SJSA1 (cell line): Measurements from ENCODE around the gene PJA2. TPM values are rescaled to one million over a fixed set of nuclear protein-coding genes. Genes with fewer than 3 reads are reported as not detected.

Experiments used
- DNase-seq, 2 experiments: peaks; one replicate each; pipeline ENCODE4 v3.0.0-alpha.2; 2015 to 2020; ENCODE audit warnings: low spot score in 2 of 2, low read depth in 1 of 2
- H3K27ac ChIP-seq: fragments of 250-450 bp; sonication (Bioruptor Pico); 2 replicates; pipeline ENCODE4 v1.5.1; 2020; ENCODE audit warnings: mild to moderate bottlenecking, moderate library complexity
- H3K27me3 ChIP-seq: fragments of 250-450 bp; sonication (Bioruptor Pico); replicated peaks from 2 replicates; pipeline ENCODE4 v1.5.1; 2020; ENCODE audit warnings: mild to moderate bottlenecking, moderate library complexity
- H3K36me3 ChIP-seq: fragments of 250-450 bp; sonication (Bioruptor Pico); 2 replicates; pipeline ENCODE4 v1.5.1; 2020; ENCODE audit warnings: mild to moderate bottlenecking
- H3K4me1 ChIP-seq: fragments of 250-450 bp; sonication (Bioruptor Pico); replicated peaks from 2 replicates; pipeline ENCODE4 v1.6.1; 2021; ENCODE audit warnings: mild to moderate bottlenecking
- H3K4me3 ChIP-seq: fragments of 250-450 bp; sonication (Bioruptor Pico); 2 replicates; pipeline ENCODE4 v1.5.1; 2020; ENCODE audit warnings: mild to moderate bottlenecking
- H3K9me3 ChIP-seq: fragments of 250-450 bp; sonication (Bioruptor Pico); replicated peaks from 2 replicates; pipeline ENCODE4 v1.5.1; 2020; ENCODE audit warnings: mild to moderate bottlenecking
- total RNA-seq: library from RNA; depleted of rRNA; stranded (reverse); fragments of >200 nt; shearing (Covaris generic); gene quantifications from 2 replicates; pipeline ENCODE4 v1.2.3, GENCODE V29; 2014

Gene PJA2
- total RNA-seq, 1 experiment from 2014 or later: 160 TPM

DNA sequence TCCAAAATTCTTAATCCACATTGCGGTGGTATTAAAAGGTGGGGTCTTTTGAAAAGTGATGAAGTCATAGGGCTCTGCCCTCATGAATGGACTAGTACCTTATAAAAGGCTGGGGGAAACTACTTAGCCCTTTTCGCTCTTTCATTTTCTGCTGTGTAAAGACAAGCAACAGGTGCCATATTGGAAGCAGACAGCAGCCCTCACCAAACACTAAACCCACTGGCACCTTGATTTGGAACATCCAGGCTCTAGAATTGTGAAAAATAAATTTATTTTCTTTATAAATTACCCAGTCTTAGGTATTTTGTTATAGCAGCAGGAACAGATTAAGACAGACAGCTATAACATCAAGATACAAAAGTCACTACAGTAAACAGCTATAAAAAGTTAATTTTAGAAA is 12.8 kb downstream of the PJA2 start:
- Histone ChIP-seq H3K36me3 (peaks cover 17% of the 10 kb centered on the region), H3K27ac (no peak overlapping the region), H3K4me3 (no peak overlapping the region), H3K4me1 (peaks cover 10% of the 10 kb centered on the region), H3K27me3 (no peaks in the 10 kb centered on the region), H3K9me3 (no peaks in the 10 kb centered on the region)
- no peak for DNase-seq

DNA sequence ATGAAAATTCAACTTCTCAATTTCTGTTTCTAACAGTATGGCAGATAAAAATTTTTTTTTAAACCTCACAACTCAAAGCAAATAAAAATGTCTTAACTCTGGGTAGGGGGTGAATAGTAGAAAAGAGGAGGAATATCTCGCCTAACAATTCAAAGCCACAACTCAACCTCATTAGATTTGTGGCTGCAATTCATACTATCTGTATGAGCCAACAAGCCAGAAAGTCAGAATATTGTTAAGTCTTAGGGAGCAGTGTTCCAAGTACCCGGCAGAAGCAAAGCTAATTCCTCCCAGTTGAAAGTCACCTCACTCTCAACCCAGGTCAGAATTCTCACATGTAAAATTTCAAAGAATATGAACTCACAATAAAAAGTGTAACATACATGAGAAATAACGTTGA is 15.0 kb downstream of the PJA2 start:
- H3K27ac ChIP-seq: no peak overlapping the region
- H3K36me3 ChIP-seq: peaks cover 23% of the 10 kb centered on the region
- no peaks in the 10 kb centered on the region for H3K9me3 ChIP-seq
- H3K27me3 ChIP-seq: no peaks in the 10 kb centered on the region
- peaks cover 10% of the 10 kb centered on the region for H3K4me1 ChIP-seq
- no peak overlapping the region for H3K4me3 ChIP-seq
- no peak for DNase-seq

DNA sequence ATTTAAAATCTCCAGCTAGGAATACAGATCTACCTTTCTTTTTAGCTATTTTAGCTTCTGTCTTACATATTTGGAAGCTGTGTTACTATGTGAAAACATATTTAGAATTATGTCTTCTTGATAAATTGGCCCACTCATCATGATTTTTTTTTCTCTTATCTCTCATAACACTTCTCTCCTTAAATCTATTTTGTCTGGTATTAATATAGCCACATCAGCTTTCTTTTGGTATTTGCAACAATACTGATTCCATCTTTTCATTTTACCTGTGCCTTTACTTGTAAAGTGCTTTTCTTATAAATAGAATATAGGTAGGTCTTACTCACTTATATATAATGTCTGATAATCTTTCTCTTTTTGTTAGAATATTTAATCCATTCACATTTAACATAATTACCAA is 19.6 kb downstream of the PJA2 start:
- Histone ChIP-seq H3K27ac (no peak overlapping the region), H3K4me1 (peaks cover 18% of the 10 kb centered on the region), H3K4me3 (no peak overlapping the region), H3K27me3 (no peaks in the 10 kb centered on the region), H3K9me3 (no peaks in the 10 kb centered on the region), H3K36me3 (peaks cover 12% of the 10 kb centered on the region)
- no peak for DNase-seq

DNA sequence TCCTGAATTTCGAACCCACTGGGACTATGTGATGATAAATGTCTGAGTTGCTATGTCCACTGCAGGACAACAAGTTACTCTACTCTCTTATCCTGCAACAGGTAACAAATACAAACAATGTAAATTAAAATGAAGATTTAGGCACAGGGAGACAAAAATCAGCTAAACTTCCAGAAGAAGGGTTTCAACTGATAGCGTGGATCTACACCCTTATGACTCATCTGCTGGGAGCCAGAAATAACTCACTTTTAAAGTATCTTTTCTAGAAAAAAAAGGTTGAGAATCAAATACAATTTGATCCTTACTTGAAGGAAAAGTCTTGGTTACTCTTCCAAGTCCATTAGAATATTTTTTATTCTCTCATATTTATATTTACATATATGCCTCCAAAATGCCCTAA is 21.4 kb downstream of the PJA2 start:
- H3K27me3 ChIP-seq: no peaks in the 10 kb centered on the region
- DNase-seq: no peak
- H3K4me3 ChIP-seq: no peak overlapping the region
- no peaks in the 10 kb centered on the region for H3K9me3 ChIP-seq
- H3K27ac ChIP-seq: no peak overlapping the region
- H3K36me3 ChIP-seq: peaks cover 14% of the 10 kb centered on the region
- peaks cover 17% of the 10 kb centered on the region for H3K4me1 ChIP-seq

DNA sequence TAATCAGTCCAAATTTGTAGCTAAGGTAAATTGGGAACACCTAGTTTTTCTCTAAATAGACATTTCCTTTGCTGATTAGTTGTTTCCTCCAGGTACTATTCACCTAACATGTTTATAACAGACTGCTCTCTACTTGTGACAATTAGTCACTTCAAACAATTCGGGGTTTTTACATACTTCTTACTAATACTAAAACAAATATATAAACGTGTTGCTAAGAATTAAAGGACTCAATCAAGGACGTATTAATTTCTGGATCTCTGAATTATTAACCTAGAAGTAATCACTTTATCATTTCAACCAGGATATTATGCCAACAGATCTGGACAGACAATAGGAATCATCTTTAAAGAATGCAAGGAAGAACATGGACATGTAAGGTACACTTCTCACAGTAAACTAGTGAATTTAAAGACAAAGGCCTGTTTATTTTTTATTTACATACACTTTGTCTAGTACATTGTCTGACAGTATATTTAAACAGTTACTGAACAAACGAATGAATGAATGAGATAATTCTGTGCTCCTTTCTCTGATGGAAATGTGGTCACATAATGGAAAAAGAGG is 22.3 kb downstream of the PJA2 start:
- no peaks in the 10 kb centered on the region for H3K27me3 ChIP-seq
- peaks cover 17% of the 10 kb centered on the region for H3K4me1 ChIP-seq
- no peak overlapping the region for H3K27ac ChIP-seq
- no peaks in the 10 kb centered on the region for H3K9me3 ChIP-seq
- H3K36me3 ChIP-seq: peaks cover 21% of the 10 kb centered on the region
- DNase-seq: peak in 1 of 2 experiments; percentile 15
- no peak overlapping the region for H3K4me3 ChIP-seq

- Histone ChIP-seq H3K36me3 (peaks cover 68% of the 10 kb centered on the region), H3K4me1 (no peaks in the 10 kb centered on the region), H3K27me3 (no peaks in the 10 kb centered on the region), H3K9me3 (no peaks in the 10 kb centered on the region), H3K4me3 (no peak overlapping the region), H3K27ac (no peak overlapping the region)
- no peak for DNase-seq
Measured at GRCh38 chr5:109378095-109378494, 31.7 kb downstream of the PJA2 start.

GRCh38 chr5:109374625-109375024 is 35.1 kb downstream of the PJA2 start:
- DNase-seq: no peak
- no peak overlapping the region for H3K27ac ChIP-seq
- H3K36me3 ChIP-seq: peaks cover 50% of the 10 kb centered on the region

DNA sequence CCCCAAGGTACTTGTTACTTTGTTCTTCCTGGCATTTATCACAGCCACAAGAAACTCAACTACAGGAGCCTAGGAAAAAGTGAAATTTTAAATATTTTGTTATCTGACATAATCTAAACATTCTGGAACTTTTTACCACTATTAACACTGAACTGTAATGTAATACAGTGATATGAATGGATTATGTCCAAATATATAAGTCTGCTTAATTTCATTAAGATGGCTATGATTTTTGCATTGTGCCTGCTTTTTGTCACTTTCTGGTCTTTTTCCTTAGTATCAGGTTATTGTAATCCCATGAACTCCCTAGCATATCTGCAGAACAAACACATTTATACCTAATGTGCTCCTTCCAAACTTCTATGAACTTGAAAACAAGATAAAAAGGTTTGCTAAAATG is 35.8 kb downstream of the PJA2 start:
- Histone ChIP-seq H3K36me3 (peaks cover 50% of the 10 kb centered on the region), H3K4me1 (no peaks in the 10 kb centered on the region), H3K9me3 (no peaks in the 10 kb centered on the region), H3K27me3 (no peaks in the 10 kb centered on the region), H3K4me3 (no peak overlapping the region), H3K27ac (no peak overlapping the region)
- DNase-seq: no peak

More at GRCh38 chr5:109374625-109375024, 35.1 kb downstream of the PJA2 start:
- H3K4me1 ChIP-seq: no peaks in the 10 kb centered on the region
- no peaks in the 10 kb centered on the region for H3K9me3 ChIP-seq
- no peak overlapping the region for H3K4me3 ChIP-seq
- no peaks in the 10 kb centered on the region for H3K27me3 ChIP-seq

- no peak overlapping the region for H3K27ac ChIP-seq
- no peaks in the 10 kb centered on the region for H3K9me3 ChIP-seq
- no peaks in the 10 kb centered on the region for H3K27me3 ChIP-seq
- peaks cover 53% of the 10 kb centered on the region for H3K36me3 ChIP-seq
- H3K4me1 ChIP-seq: peaks cover 9% of the 10 kb centered on the region
- no peak for DNase-seq
- no peak overlapping the region for H3K4me3 ChIP-seq
Measured at GRCh38 chr5:109370343-109370742, 39.4 kb downstream of the PJA2 start.

- Histone ChIP-seq H3K27ac (no peak overlapping the region), H3K4me3 (no peak overlapping the region), H3K9me3 (no peaks in the 10 kb centered on the region), H3K36me3 (peaks cover 79% of the 10 kb centered on the region), H3K27me3 (no peaks in the 10 kb centered on the region), H3K4me1 (peaks cover 9% of the 10 kb centered on the region)
- DNase-seq: no peak
Measured at GRCh38 chr5:109365653-109366052, 44.1 kb downstream of the PJA2 start.

DNA sequence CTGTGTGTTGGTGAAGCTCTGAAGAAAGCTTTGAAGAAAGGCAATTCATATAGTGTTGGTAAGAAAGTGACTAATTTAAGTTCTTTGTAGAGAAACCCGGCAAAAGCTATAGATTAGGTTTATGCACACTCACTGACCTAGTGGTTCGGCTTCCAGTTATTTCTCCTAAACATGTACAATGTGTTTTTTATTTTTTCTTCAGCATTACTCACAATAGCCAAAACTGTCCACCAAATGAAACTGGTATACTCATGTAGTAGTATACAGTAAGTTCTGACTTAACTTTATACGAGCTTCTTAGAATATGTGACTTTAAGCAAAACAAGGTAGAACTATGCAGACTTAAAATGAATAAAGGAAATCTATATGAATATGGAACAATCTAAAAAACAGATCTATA is 44.8 kb downstream of the PJA2 start:
- Histone ChIP-seq H3K4me3 (no peak overlapping the region), H3K27me3 (no peaks in the 10 kb centered on the region), H3K27ac (no peak overlapping the region), H3K9me3 (no peaks in the 10 kb centered on the region), H3K36me3 (peaks cover 86% of the 10 kb centered on the region), H3K4me1 (peaks cover 9% of the 10 kb centered on the region)
- DNase-seq: no peak

DNA sequence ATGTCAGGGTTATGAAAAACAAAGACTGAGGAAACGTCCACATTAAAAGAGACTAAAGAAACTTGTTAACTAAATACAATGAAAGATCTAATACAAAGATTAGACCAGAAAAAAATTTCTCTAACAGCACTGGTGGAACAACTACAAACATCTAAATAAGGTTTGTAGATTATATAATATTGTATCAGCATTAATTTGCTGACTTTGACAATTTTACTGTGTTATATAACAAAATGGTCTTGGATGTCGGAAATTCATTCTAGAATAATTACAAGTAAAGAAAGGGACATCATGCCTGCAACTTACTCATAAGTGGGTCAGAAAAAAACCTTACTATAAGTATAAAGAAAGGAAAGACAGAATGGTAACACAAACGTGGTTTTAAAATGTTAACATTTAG is 50.1 kb downstream of the PJA2 start:
- Histone ChIP-seq H3K27ac (no peak overlapping the region), H3K36me3 (peaks cover 90% of the 10 kb centered on the region), H3K9me3 (no peaks in the 10 kb centered on the region), H3K4me3 (no peak overlapping the region), H3K27me3 (no peaks in the 10 kb centered on the region), H3K4me1 (no peaks in the 10 kb centered on the region)
- no peak for DNase-seq

GRCh38 chr5:109357807-109358206 is 52.0 kb downstream of the PJA2 start:
- no peaks in the 10 kb centered on the region for H3K4me1 ChIP-seq
- peaks cover 75% of the 10 kb centered on the region for H3K36me3 ChIP-seq
- no peaks in the 10 kb centered on the region for H3K27me3 ChIP-seq
- DNase-seq: no peak
- no peak overlapping the region for H3K27ac ChIP-seq
- no peaks in the 10 kb centered on the region for H3K9me3 ChIP-seq
- no peak overlapping the region for H3K4me3 ChIP-seq

- Histone ChIP-seq H3K27me3 (no peaks in the 10 kb centered on the region), H3K4me3 (no peak overlapping the region), H3K27ac (no peak overlapping the region), H3K9me3 (no peaks in the 10 kb centered on the region), H3K4me1 (no peaks in the 10 kb centered on the region), H3K36me3 (peaks cover 63% of the 10 kb centered on the region)
- no peak for DNase-seq
Measured at GRCh38 chr5:109354761-109355160, 55.0 kb downstream of the PJA2 start.
